ENCODE measurements around the gene RBPMS2. TPM values are rescaled to one million over a fixed set of nuclear protein-coding genes. Genes with fewer than 3 reads are reported as not detected.

RBPMS2 gene
- total RNA-seq, 1 experiment from 2014 or later, result 0.16 TPM

GRCh38 chr15:64792282-64792681, 16.9 kb upstream of the RBPMS2 start:
- ChIA-PET POLR2A (no interaction called here), CTCF (interaction anchor here (0.7 to 1.0 kb wide), 2 partner anchors 12 to 477 kb away, joined by 3 to 5 read pairs; no protein-coding TSS in a partner anchor)
- H3K36me3 Mint-ChIP-seq (ENCODE audit: insufficient read depth, unreplicated experiment), result no peaks in the 10 kb centered on the region
- BruUV-seq (replicated peaks), result no TSS peak
- H3K4me1 Mint-ChIP-seq (ENCODE audit: insufficient read depth, unreplicated experiment), result no peaks in the 10 kb centered on the region
- H3K9me3 Mint-ChIP-seq (ENCODE audit: unreplicated experiment), result no peaks in the 10 kb centered on the region
- intact Hi-C loops (cut with micrococcal nuclease), result no loop called here
- no peak overlapping the region for H3K27ac Mint-ChIP-seq (ENCODE audit: low read depth, unreplicated experiment)
- no peaks in the 10 kb centered on the region for H3K27me3 Mint-ChIP-seq (ENCODE audit: insufficient read depth, unreplicated experiment)
- TF ChIP-seq CTCF (IDR thresholded peaks at IDR 0.05; ENCODE audit: unreplicated experiment), result no peak
- DNase-seq (ENCODE audit: unreplicated experiment), result no peak
- no peak overlapping the region for H3K4me3 Mint-ChIP-seq (ENCODE audit: unreplicated experiment)

DNA sequence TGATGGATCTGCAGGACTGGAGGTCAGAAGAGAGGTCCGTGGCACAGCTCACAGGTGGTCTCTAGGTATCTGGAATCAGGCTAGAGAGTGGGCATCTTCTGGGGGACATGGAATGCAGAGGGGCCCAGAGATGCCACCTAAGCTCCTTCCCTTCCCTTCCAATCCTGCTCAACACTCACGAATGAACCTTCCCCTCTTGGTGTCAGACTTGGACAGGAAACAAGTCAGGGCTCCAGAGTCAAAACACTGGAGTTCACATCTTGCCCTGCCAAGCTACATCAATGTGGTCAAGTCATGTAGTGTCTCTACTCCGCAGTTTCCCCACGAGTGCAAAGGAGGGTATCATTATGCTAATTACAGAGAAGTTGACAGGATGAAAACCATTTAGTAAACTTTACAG, 16.0 kb upstream of the RBPMS2 start:
- POLR2A ChIA-PET, result interaction anchor here (0.6 kb wide), 1 partner anchor 74 kb away, joined by 3 read pairs; no protein-coding TSS in a partner anchor
- no peak for TF ChIP-seq CTCF (IDR thresholded peaks at IDR 0.05; ENCODE audit: unreplicated experiment)
- Mint-ChIP-seq H3K36me3 (ENCODE audit: insufficient read depth, unreplicated experiment) (no peaks in the 10 kb centered on the region), H3K27ac (ENCODE audit: low read depth, unreplicated experiment) (no peak overlapping the region), H3K27me3 (ENCODE audit: insufficient read depth, unreplicated experiment) (no peaks in the 10 kb centered on the region), H3K4me3 (ENCODE audit: unreplicated experiment) (no peak overlapping the region), H3K9me3 (ENCODE audit: unreplicated experiment) (no peaks in the 10 kb centered on the region), H3K4me1 (ENCODE audit: insufficient read depth, unreplicated experiment) (no peaks in the 10 kb centered on the region)
- intact Hi-C loops (cut with micrococcal nuclease), result no loop called here
- CTCF ChIA-PET, result interaction anchor here (0.6 to 0.7 kb wide), 4 partner anchors 13 to 476 kb away, joined by 3 to 5 read pairs (median 4); no protein-coding TSS in a partner anchor
- no peak for DNase-seq (ENCODE audit: unreplicated experiment)
- no TSS peak for BruUV-seq (replicated peaks)

GRCh38 chr15:64783796-64784195, 8.4 kb upstream of the RBPMS2 start:
- intact Hi-C loops (cut with micrococcal nuclease), result no loop called here
- ChIA-PET POLR2A (no interaction called here), CTCF (interaction anchor here (0.6 to 1.8 kb wide), 3 partner anchors 12 to 43 kb away, joined by 3 to 10 read pairs (median 3); no protein-coding TSS in a partner anchor)
- no peaks in the 10 kb centered on the region for H3K36me3 Mint-ChIP-seq (ENCODE audit: insufficient read depth, unreplicated experiment)
- DNase-seq (ENCODE audit: unreplicated experiment), result no peak
- no TSS peak for BruUV-seq (replicated peaks)
- no peaks in the 10 kb centered on the region for H3K27me3 Mint-ChIP-seq (ENCODE audit: insufficient read depth, unreplicated experiment)
- H3K27ac Mint-ChIP-seq (ENCODE audit: low read depth, unreplicated experiment), result no peak overlapping the region
- no peak for TF ChIP-seq CTCF (IDR thresholded peaks at IDR 0.05; ENCODE audit: unreplicated experiment)
- no peak overlapping the region for H3K4me3 Mint-ChIP-seq (ENCODE audit: unreplicated experiment)
- H3K4me1 Mint-ChIP-seq (ENCODE audit: insufficient read depth, unreplicated experiment), result no peaks in the 10 kb centered on the region
- H3K9me3 Mint-ChIP-seq (ENCODE audit: unreplicated experiment), result no peaks in the 10 kb centered on the region

- Mint-ChIP-seq H3K4me3 (ENCODE audit: unreplicated experiment) (no peak overlapping the region), H3K36me3 (ENCODE audit: insufficient read depth, unreplicated experiment) (no peaks in the 10 kb centered on the region), H3K9me3 (ENCODE audit: unreplicated experiment) (no peaks in the 10 kb centered on the region), H3K4me1 (ENCODE audit: insufficient read depth, unreplicated experiment) (no peaks in the 10 kb centered on the region), H3K27ac (ENCODE audit: low read depth, unreplicated experiment) (no peak overlapping the region), H3K27me3 (ENCODE audit: insufficient read depth, unreplicated experiment) (no peaks in the 10 kb centered on the region)
- no peak for DNase-seq (ENCODE audit: unreplicated experiment)
- TF ChIP-seq CTCF (IDR thresholded peaks at IDR 0.05; ENCODE audit: unreplicated experiment), result no peak
- ChIA-PET CTCF (interaction anchor here (0.6 kb wide), 1 partner anchor 39 kb away, joined by 3 read pairs; no protein-coding TSS in a partner anchor), POLR2A (no interaction called here)
- BruUV-seq (replicated peaks), result no TSS peak
- intact Hi-C loops (cut with micrococcal nuclease), result no loop called here
Observed at GRCh38 chr15:64782751-64783150, 7.4 kb upstream of the RBPMS2 start.

Measured in MCF 10A (cell line).